Activated CD8-positive, alpha-beta T cell treated with anti-CD3 and anti-CD28 coated beads for 36 hours (primary cell): Measurements from ENCODE around the gene A4GALT. TPM values are rescaled to one million over a fixed set of nuclear protein-coding genes. Genes with fewer than 3 reads are reported as not detected.

Experiments
- ATAC-seq: fragments of 200-7000 bp; cut with Tn5 transposase; one replicate; pipeline ENCODE4 v1.10.0; 2021; ENCODE audit warnings: mild to moderate bottlenecking, moderate library complexity
- CTCF ChIA-PET: fragments of 350-600 bp; sonication (Branson Sonifier 250); formaldehyde crosslinking; loops from one replicate; lab custom pipeline; 2021; ENCODE audit warnings: antibody characterized with exemption; lab: Charles Lee
- POLR2A ChIA-PET: fragments of 350-600 bp; sonication (Branson Sonifier 250); formaldehyde crosslinking; loops from one replicate; lab custom pipeline; 2021; ENCODE audit warnings: antibody characterized with exemption; lab: Charles Lee
- DNase-seq: peaks from one replicate; pipeline ENCODE4 v3.0.0-alpha.2; 2020
- H3K27ac Mint-ChIP-seq: one replicate; pipeline ENCODE4 v1.8.0; 2021; ENCODE audit warnings: mild to moderate bottlenecking, mixed read lengths
- H3K27me3 Mint-ChIP-seq: one replicate; pipeline ENCODE4 v1.8.0; 2021; ENCODE audit warnings: mixed read lengths
- H3K36me3 Mint-ChIP-seq: one replicate; pipeline ENCODE4 v1.8.0; 2021; ENCODE audit warnings: low read depth, mixed read lengths
- H3K4me1 Mint-ChIP-seq: one replicate; pipeline ENCODE4 v1.8.0; 2021; ENCODE audit warnings: low read depth, mixed read lengths
- H3K4me3 Mint-ChIP-seq: one replicate; pipeline ENCODE4 v1.8.0; 2021; ENCODE audit warnings: mild to moderate bottlenecking, moderate library complexity, mixed read lengths
- H3K9me3 Mint-ChIP-seq: one replicate; pipeline ENCODE4 v1.8.0; 2021; ENCODE audit warnings: mixed read lengths
- intact Hi-C: fragments of 100-400 bp; cut with micrococcal nuclease; formaldehyde crosslinking; loops from one replicate; pipeline ENCODE4 v1.10.0; 2022
- total RNA-seq, 2 experiments: library from RNA; stranded (reverse); gene quantifications; one replicate each; pipeline ENCODE4 v1.2.3, GENCODE V29; 2021
- TF ChIP-seq, protein P1 (sequence below): fragments of 200-600 bp; IDR thresholded peaks from one replicate; pipeline ENCODE4 v1.8.0; 2022; ENCODE audit warnings: antibody characterized with exemption, mild to moderate bottlenecking

The A4GALT gene
- total RNA-seq, 2 experiments from 2014 or later: 0.20 to 0.38 TPM

DNA sequence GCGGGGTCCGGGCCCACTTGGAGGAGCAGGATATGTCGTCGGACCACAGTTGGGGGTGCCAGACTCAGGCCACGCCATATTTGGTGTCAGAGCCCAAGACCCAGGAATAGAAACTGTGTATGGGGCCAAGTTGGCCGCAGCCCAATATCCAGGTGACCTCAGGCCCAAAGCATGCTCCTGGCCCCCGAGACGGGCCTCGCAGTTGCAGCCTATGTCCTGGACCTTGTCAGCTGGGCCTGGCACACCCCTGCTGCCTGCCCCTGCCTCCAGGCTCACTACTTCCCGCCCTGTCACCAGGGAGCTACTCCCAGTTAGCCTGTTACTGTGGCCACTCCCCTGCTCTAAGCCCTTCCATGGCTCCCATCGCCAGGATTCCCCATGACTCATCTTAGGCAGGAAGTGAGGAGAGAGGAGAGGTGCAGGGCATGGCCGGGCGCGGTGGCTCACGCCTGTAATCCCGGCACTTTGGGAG, 23.1 kb downstream of the A4GALT start:
- Mint-ChIP-seq H3K4me1 (no peaks in the 10 kb centered on the region), H3K27me3 (no peaks in the 10 kb centered on the region), H3K4me3 (no peak overlapping the region), H3K9me3 (no peaks in the 10 kb centered on the region), H3K27ac (no peak overlapping the region), H3K36me3 (no peaks in the 10 kb centered on the region)
- TF ChIP-seq, protein P1, sequence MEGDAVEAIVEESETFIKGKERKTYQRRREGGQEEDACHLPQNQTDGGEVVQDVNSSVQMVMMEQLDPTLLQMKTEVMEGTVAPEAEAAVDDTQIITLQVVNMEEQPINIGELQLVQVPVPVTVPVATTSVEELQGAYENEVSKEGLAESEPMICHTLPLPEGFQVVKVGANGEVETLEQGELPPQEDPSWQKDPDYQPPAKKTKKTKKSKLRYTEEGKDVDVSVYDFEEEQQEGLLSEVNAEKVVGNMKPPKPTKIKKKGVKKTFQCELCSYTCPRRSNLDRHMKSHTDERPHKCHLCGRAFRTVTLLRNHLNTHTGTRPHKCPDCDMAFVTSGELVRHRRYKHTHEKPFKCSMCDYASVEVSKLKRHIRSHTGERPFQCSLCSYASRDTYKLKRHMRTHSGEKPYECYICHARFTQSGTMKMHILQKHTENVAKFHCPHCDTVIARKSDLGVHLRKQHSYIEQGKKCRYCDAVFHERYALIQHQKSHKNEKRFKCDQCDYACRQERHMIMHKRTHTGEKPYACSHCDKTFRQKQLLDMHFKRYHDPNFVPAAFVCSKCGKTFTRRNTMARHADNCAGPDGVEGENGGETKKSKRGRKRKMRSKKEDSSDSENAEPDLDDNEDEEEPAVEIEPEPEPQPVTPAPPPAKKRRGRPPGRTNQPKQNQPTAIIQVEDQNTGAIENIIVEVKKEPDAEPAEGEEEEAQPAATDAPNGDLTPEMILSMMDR: no peak
- intact Hi-C loops: no loop called here
- DNase-seq (no peak), ATAC-seq (no peak)
- ChIA-PET CTCF (no interaction called here), POLR2A (no interaction called here)

DNA sequence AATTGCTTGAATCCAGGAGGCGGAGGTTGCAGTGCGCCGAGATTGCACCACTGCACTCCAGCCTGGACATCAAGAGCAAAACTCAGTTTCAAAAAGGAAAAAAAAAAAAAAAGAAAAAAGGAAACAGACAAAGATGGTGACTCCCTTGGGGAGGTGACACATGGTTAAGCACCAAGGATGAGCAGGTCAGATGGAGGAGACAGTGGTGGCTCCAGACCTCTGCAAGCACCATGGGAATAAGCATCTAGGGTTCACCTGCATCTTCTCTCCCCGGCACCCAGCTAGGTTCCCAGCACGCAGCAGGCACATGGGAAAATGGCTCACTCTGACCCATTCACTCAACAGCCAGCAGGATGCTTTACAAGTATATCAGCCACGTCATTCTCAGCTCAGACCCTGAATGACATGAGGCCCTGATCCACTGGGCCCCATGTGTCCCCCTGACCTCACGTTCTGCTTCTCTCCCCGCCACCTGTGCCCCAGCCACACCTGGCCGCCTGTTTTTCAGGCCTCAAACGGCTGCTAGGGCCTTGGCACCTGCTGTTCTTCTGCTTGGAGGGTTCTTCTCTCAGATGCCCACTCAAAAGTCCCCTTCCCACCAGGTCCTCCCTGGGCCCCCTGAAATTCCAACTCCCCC, 24.2 kb downstream of the A4GALT start:
- no peak overlapping the region for H3K4me3 Mint-ChIP-seq
- TF ChIP-seq, protein P1: no peak
- DNase-seq: no peak
- CTCF ChIA-PET: no interaction called here
- no peaks in the 10 kb centered on the region for H3K27me3 Mint-ChIP-seq
- no peaks in the 10 kb centered on the region for H3K4me1 Mint-ChIP-seq
- H3K36me3 Mint-ChIP-seq: no peaks in the 10 kb centered on the region
- intact Hi-C loops: no loop called here
- POLR2A ChIA-PET: no interaction called here
- H3K9me3 Mint-ChIP-seq: no peaks in the 10 kb centered on the region
- H3K27ac Mint-ChIP-seq: no peak overlapping the region
- no peak for ATAC-seq

DNA sequence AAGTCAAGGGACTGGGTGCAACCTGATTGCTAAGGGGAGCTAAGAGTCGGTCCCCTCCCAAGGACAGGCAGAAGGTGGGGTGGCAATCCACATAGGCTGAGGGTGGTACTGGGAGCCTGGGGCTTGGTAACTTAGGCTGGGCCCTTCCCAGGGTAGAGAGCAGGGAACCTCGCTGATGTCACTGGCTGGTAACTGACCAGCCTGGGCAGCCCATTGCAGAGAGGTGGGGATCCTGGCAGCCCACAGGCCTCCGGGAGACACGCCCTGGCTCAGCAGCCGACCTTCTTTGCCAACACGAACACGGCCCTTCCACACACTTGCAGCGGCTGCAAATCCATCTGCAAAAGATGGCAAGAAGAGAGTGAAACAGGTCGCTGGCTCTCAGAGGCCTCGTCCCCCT, 25.4 kb downstream of the A4GALT start:
- no peaks in the 10 kb centered on the region for H3K9me3 Mint-ChIP-seq
- H3K36me3 Mint-ChIP-seq: no peaks in the 10 kb centered on the region
- TF ChIP-seq, protein P1: no peak
- ChIA-PET POLR2A (no interaction called here), CTCF (no interaction called here)
- H3K27me3 Mint-ChIP-seq: no peaks in the 10 kb centered on the region
- intact Hi-C loops: no loop called here
- DNase-seq (no peak), ATAC-seq (no peak)
- no peaks in the 10 kb centered on the region for H3K4me1 Mint-ChIP-seq
- no peak overlapping the region for H3K4me3 Mint-ChIP-seq
- H3K27ac Mint-ChIP-seq: no peak overlapping the region

DNA sequence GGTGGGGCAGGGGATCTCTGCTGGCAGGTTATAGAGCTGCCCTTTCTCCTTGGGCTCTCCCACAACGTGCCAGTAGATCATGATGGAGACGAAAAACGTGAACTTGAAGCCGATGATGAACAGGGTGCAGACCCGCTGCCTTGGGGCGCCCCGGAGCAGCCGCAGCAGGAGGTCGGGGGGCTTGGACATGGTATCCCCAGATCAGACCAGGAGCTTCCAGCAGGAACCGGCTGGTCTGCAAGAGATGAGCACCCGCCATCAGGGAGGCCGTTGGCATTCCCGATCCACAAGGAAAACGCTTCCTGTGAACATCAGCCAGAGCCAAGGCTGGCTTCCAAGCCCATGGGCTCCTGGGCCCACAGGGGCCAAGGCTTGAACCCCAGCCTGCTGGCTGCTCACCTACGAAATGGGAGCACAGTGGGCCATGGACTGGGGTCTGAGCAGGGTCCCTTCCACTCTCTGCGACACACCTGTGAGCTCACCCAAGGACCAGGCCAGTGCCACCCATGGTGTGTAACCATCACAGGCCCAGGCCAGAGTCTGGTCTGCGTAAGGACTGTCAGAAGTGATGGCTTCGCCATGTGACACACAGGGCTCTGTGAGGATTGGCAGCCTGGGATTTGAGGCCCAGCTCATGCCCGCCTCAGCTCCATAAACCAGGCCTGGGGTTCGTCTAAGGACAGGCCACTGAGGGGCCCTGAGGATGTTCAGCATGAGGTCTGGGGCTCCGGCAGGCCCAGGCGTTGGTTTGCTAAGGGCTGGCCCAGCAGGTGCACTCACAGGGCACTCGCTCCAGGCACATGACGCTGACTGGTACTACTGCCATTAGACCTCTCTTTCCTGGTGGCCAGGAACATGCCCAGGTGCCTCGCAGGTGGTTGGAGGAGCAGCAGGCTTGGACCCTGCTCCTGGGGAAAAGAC, 26.6 kb downstream of the A4GALT start:
- POLR2A ChIA-PET: interaction anchor here (0.6 kb wide), 1 partner anchor 1073 kb away, joined by 3 read pairs; the partner anchor contains the start of genes DESI1 and XRCC6
- CTCF ChIA-PET: no interaction called here
- H3K36me3 Mint-ChIP-seq: no peaks in the 10 kb centered on the region
- no peak overlapping the region for H3K4me3 Mint-ChIP-seq
- H3K9me3 Mint-ChIP-seq: no peaks in the 10 kb centered on the region
- intact Hi-C loops: no loop called here
- no peaks in the 10 kb centered on the region for H3K27me3 Mint-ChIP-seq
- no peaks in the 10 kb centered on the region for H3K4me1 Mint-ChIP-seq
- ATAC-seq: no peak
- DNase-seq: no peak
- TF ChIP-seq, protein P1: no peak
- no peak overlapping the region for H3K27ac Mint-ChIP-seq
